HepG2 (cell line): ENCODE measurements around the gene ZNF234. TPM values are rescaled to one million over a fixed set of nuclear protein-coding genes. Genes with fewer than 3 reads are reported as not detected.
A peak's percentile ranks its signal among the peaks of the same experiment; 100 is the strongest.

ENCODE experiments used
- FIP1L1 ChIP-seq: fragments of 200-400 bp; formaldehyde crosslinking; IDR thresholded peaks from 2 replicates; pipeline ENCODE4 v1.6.1; 2018; ENCODE audit warnings: low read depth, mild to moderate bottlenecking, low read length, moderate library complexity, borderline replicate concordance; ENCODE audit not compliant: insufficient read depth
- FOXC1 ChIP-seq: sonication (generic); formaldehyde crosslinking; IDR thresholded peaks from 2 replicates; pipeline ENCODE4 v1.8.0; 2022; ENCODE audit warnings: mild to moderate bottlenecking, missing genetic modification reagents, borderline replicate concordance
- GABPA ChIP-seq, 2 experiments: IDR thresholded peaks; 2 replicates each; pipeline ENCODE4 v1.6.1; 2011 to 2016; ENCODE audit warnings: low read depth in 2 of 2, low read length in 1 of 2, missing biosample characterization in 1 of 2, missing genetic modification characterization in 1 of 2
- GATAD2A ChIP-seq: IDR thresholded peaks from 2 replicates; pipeline ENCODE4 v1.6.1; 2016
- IRF9 ChIP-seq: sonication (generic); formaldehyde crosslinking; IDR thresholded peaks from 2 replicates; pipeline ENCODE4 v1.8.0; 2022; ENCODE audit warnings: missing genetic modification reagents, mild to moderate bottlenecking, borderline replicate concordance
- JDP2 ChIP-seq: sonication (generic); formaldehyde crosslinking; IDR thresholded peaks from 2 replicates; pipeline ENCODE4 v1.8.1; 2022; ENCODE audit warnings: missing genetic modification reagents, borderline replicate concordance
- MEIS2 ChIP-seq: sonication (generic); formaldehyde crosslinking; IDR thresholded peaks from 2 replicates; pipeline ENCODE4 v1.9.0; 2021; ENCODE audit warnings: mild to moderate bottlenecking, missing genetic modification reagents
- NFAT5 ChIP-seq: sonication (generic); formaldehyde crosslinking; IDR thresholded peaks from 2 replicates; pipeline ENCODE4 v1.4.0; 2020; ENCODE audit warnings: missing genetic modification reagents
- NFYC ChIP-seq: IDR thresholded peaks from 2 replicates; pipeline ENCODE4 v1.6.1; 2016; ENCODE audit warnings: missing genetic modification reagents, missing compliant biosample characterization
- RARA ChIP-seq: IDR thresholded peaks from 2 replicates; pipeline ENCODE4 v1.6.1; 2016; ENCODE audit warnings: missing genetic modification reagents, missing compliant biosample characterization
- SIN3A ChIP-seq: IDR thresholded peaks from 2 replicates; pipeline ENCODE4 v1.6.1; 2011; ENCODE audit warnings: low read depth, mild to moderate bottlenecking, control low read depth, low read length, borderline replicate concordance
- SNAPC4 ChIP-seq: sonication (generic); formaldehyde crosslinking; IDR thresholded peaks from 2 replicates; pipeline ENCODE4 v1.4.0; 2020; ENCODE audit warnings: mild to moderate bottlenecking, missing genetic modification reagents
- SOX5 ChIP-seq: IDR thresholded peaks from 2 replicates; pipeline ENCODE4 v1.6.1; 2016; ENCODE audit warnings: borderline replicate concordance
- SP4 ChIP-seq: sonication (generic); formaldehyde crosslinking; IDR thresholded peaks from 2 replicates; pipeline ENCODE4 v1.8.1; 2023; ENCODE audit warnings: mild to moderate bottlenecking, missing genetic modification reagents
- ZNF124 ChIP-seq: sonication (generic); formaldehyde crosslinking; IDR thresholded peaks from 2 replicates; pipeline ENCODE4 v1.4.0; 2020; ENCODE audit warnings: missing genetic modification reagents
- ZNF891 ChIP-seq: sonication (generic); formaldehyde crosslinking; IDR thresholded peaks from 2 replicates; pipeline ENCODE4 v1.5.0; 2020; ENCODE audit warnings: mild to moderate bottlenecking, missing genetic modification reagents
- ZZZ3 ChIP-seq: sonication (generic); formaldehyde crosslinking; IDR thresholded peaks from 2 replicates; pipeline ENCODE4 v1.4.0; 2020; ENCODE audit warnings: missing genetic modification reagents, mild to moderate bottlenecking, borderline replicate concordance
- polyA plus RNA-seq, 8 experiments: library from polyadenylated mRNA; depleted of rRNA in 3 of 8; stranded (reverse) in 7 of 8; unstranded in 1 of 8; fragments of >200 nt; fragmentation: Illumina TruSeq in 4 of 8; extraction: Trizol in 4 of 8; gene quantifications; 2 replicates each; pipeline versions ENCODE4 v1.2.1 to v1.2.3, GENCODE V29; 2011 to 2016; ENCODE audit warnings: low read depth in 4 of 8, missing spikeins in 1 of 8, mixed read lengths in 1 of 8; ENCODE audit not compliant: insufficient read depth in 1 of 8
- total RNA-seq, 5 experiments: library from RNA; depleted of rRNA; stranded (reverse); fragments of >200 nt; fragmentation: Illumina TruSeq; extraction: Trizol; gene quantifications; 2 replicates each; pipeline ENCODE4 v1.2.3, GENCODE V29; 2016; ENCODE audit warnings: low read depth in 1 of 5

Gene ZNF234
- total and polyA plus RNA-seq, 2 of the 13 experiments (the other 11 are each of a cell fraction or from before 2014, with no cell fraction given), result 3.5 to 11.2 TPM

- TF ChIP-seq NFAT5 (CRISPR knock-in tag) (0 out of 2 replicates have a peak, but pooled peaks have one; percentile 25), JDP2 (CRISPR knock-in tag) (no peak), MEIS2 (CRISPR knock-in tag) (peak; percentile 59; the same call in 1 of the 2 replicates), FIP1L1 (no peak), SP4 (peak; percentile 42; the same call in 1 of the 2 replicates), SIN3A (peak; percentile 92; the same call in 1 of the 2 replicates), SNAPC4 (CRISPR knock-in tag) (0 out of 2 replicates have a peak, but pooled peaks have one; percentile 52), ZNF891 (CRISPR knock-in tag) (no peak), GABPA (IDR thresholded peaks at IDR 0.05; ENCODE audit: low read depth, low read length) (peak; percentile 73), GABPA (CRISPR knock-in tag; IDR thresholded peaks at IDR 0.05; ENCODE audit: low read depth) (peak; percentile 95), FOXC1 (peak; percentile 48; the same call in 1 of the 2 replicates), NFYC (CRISPR knock-in tag) (peak; percentile 63; the same call in 1 of the 2 replicates), ZZZ3 (CRISPR knock-in tag) (no peak), ZNF124 (CRISPR knock-in tag) (peak; percentile 82; the same call in 1 of the 2 replicates), SOX5 (CRISPR knock-in tag) (peak; percentile 42; the same call in 1 of the 2 replicates), IRF9 (CRISPR knock-in tag) (peak; percentile 39; the same call in 1 of the 2 replicates), RARA (CRISPR knock-in tag) (peak; percentile 18; the same call in 1 of the 2 replicates), GATAD2A (CRISPR knock-in tag) (peak; percentile 73)
Measured at GRCh38 chr19:44093931-44094765, 47.2 kb upstream of the ZNF234 start, which contains the start of gene ZNF224 (continued).
